ENCODE data around the gene ZNF761.
"Not testable (repeated sequence)": the region's sequence is repeated elsewhere in the genome, so short reads cannot be mapped to it uniquely, and the experiment has no call there.

ZNF761 gene

DNA sequence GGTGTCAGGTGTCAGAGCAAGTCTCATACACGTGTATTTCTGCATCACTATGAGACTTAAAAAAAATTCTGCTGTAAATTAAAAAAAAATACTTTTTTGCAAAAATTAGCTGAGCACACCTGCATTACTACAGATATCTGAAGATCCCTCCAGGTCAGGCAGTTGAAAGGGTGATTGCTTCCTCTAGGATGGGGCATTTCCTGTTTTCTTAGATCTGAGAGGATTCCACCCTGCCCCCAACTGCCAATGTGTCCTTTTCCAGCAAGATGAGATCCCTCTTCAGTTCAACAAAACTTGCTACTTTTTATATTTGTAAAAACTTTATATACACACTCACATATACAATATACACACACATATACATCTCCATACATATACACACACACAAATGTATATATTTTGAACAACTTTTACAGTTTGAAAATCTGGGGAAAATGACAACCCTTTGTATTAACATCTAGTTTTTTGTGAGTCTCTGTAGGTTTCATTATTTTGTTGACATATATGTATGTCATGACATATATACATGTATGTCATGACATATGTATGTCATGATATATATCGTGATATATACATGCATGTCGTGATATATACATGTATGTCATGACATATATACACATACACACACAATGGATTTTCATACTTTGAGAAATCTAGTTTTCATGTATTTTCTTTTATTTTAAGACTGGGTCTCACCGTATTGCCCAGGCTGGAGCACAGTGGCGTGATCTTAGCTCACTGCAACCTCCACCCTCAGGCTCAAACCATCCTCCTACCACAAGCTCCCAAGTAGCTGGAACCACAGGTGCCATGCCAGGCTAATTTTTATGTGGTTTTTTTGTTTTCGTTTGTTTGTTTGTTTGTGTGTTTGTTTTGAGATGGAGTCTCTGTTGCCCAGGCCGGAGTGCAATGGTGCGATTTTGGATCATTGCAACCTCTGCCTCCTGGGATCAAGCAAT lies 53.5 kb downstream of the ZNF761 start:
- no peak for TF ChIP-seq CTCF (IDR thresholded peaks at IDR 0.05; ENCODE audit: low read depth, low read length)
- H3K4me3 ChIP-seq (replicated peaks in 1 of 2; ENCODE audit: low read depth in 2 of 2, low read length in 2 of 2) = no peak overlapping the region

GRCh38 chr19:53492153-53492552 lies 60.4 kb downstream of the ZNF761 start:
- no peak for TF ChIP-seq CTCF (IDR thresholded peaks at IDR 0.05; ENCODE audit: low read depth, low read length)
- DNase-seq (ENCODE audit: low read depth in 2 of 2) = no peak
- H3K4me3 ChIP-seq (replicated peaks in 1 of 2; ENCODE audit: low read depth in 2 of 2, low read length in 2 of 2) = no peak overlapping the region

More for the DNA sequence above, 53.5 kb downstream of the ZNF761 start:
- no peak for DNase-seq (ENCODE audit: low read depth in 2 of 2)

DNA sequence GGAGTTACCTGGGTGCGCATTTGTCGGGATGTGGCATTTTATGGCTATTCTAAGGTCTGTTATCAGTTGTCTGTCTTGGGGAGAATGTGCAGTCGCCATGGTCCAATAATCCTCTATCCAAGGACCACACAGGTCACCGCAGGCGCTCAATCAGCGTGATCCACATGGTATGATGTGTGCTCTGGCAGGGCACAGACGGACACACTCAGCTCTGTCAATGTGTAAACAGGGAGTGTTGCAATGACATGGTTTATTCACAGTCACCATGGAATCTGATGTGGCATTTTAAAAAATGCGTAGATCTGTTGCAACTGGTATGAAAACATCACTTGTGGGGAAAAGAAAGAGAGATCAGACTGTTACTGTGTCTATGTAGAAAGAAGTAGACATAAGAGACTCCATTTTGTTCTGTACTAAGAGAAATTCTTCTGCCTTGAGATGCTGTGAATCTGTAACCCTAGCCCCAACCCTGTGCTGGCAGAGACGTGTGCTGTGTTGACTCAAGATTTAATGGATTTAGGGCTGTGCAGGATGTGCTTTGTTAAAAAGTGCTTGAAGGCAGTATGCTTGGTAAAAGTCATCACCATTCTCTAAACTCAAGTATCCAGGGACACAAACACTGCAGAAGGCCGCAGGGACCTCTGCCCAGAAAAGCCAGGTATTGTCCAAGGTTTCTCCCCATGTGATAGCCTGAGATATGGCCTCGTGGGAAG lies 65.7 kb downstream of the ZNF761 start:
- H3K4me3 ChIP-seq (replicated peaks in 1 of 2; ENCODE audit: low read depth in 2 of 2, low read length in 2 of 2) = not testable (repeated sequence)
- DNase-seq (ENCODE audit: low read depth in 2 of 2) = peak in 1 of 2 donors; percentile 44

GRCh38 chr19:53498024-53498395 lies 66.2 kb downstream of the ZNF761 start:
- DNase-seq (ENCODE audit: low read depth in 2 of 2); H3K4me3 ChIP-seq (replicated peaks in 1 of 2; ENCODE audit: low read depth in 2 of 2, low read length in 2 of 2): not testable (repeated sequence)

DNA sequence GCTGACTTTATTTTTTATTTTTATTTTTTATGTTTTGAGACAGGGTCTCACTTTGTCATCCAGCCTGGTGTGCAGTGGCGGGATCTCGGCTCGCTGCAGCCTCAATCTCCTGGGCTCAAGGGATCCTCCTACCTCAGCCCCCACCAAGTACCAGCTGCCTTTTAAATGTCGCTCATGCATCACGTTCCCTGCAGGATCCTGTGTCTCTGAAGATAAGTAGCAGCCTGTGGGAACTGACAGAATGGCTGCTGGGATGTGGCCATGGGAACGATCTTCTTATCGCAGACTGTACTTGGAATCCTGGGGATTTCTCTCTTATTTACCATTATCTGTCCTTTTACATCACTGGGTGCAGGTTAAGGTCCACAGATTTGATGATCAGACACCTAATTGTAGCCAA lies 71.4 kb downstream of the ZNF761 start:
- not testable (repeated sequence) for H3K4me3 ChIP-seq (replicated peaks in 1 of 2; ENCODE audit: low read depth in 2 of 2, low read length in 2 of 2); DNase-seq (ENCODE audit: low read depth in 2 of 2)

GRCh38 chr19:53503671-53504364 lies 72.0 kb downstream of the ZNF761 start:
- DNase-seq (ENCODE audit: low read depth in 2 of 2); H3K4me3 ChIP-seq (replicated peaks in 1 of 2; ENCODE audit: low read depth in 2 of 2, low read length in 2 of 2): not testable (repeated sequence)

DNA sequence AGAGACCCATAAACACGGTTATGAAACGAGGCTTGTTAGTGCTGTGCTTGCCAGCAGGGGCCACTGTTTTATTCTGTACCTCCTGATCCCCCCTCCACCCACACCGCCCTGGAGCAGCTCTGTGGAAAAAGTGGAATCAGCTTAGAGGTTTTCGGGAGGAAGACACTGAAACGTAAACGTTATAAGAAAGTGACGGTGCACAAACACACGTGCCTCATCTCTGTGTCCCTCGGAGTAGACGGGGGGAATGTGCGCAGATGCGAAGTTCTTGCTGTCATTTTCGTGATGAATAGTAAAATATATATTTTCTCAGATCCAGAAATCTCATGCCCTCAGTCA lies 72.5 kb downstream of the ZNF761 start:
- peak; percentile 33 for TF ChIP-seq CTCF (IDR thresholded peaks at IDR 0.05; ENCODE audit: low read depth, low read length)
- H3K4me3 ChIP-seq (replicated peaks in 1 of 2; ENCODE audit: low read depth in 2 of 2, low read length in 2 of 2) = peak overlapping the region in 1 of 2 donors; percentile 35
- peak; percentile 10 to 37 for DNase-seq (ENCODE audit: low read depth in 2 of 2)

GRCh38 chr19:53504885-53505284 lies 73.1 kb downstream of the ZNF761 start:
- peak; percentile 5 to 11 for DNase-seq (ENCODE audit: low read depth in 2 of 2)
- peak overlapping the region in 1 of 2 donors; percentile 35 for H3K4me3 ChIP-seq (replicated peaks in 1 of 2; ENCODE audit: low read depth in 2 of 2, low read length in 2 of 2)
- no peak for TF ChIP-seq CTCF (IDR thresholded peaks at IDR 0.05; ENCODE audit: low read depth, low read length)
